HepG2 (cell line): ENCODE data around the gene PLEKHN1. TPM values are rescaled to one million over a fixed set of nuclear protein-coding genes. Genes with fewer than 3 reads are reported as not detected.

Experiments used
- ATAC-seq: fragments of 200-7000 bp; cut with Tn5 transposase; 3 replicates; pipeline ENCODE4 v1.9.1; 2020; ENCODE audit warnings: mild to moderate bottlenecking, moderate library complexity
- BruUV-seq: library from RNA; stranded (reverse); fragments of 400-500 nt; replicated peaks from 2 replicates; lab custom pipeline; 2021; lab: Mats Ljungman, UMichigan
- CTCF ChIA-PET: fragments of 300-600 bp; formaldehyde crosslinking; extraction: SDS; loops from one replicate; lab custom pipeline; 2021; ENCODE audit warnings: low total read pairs, inconsistent platforms, low intra/inter-chr PET ratio; lab: Yijun Ruan, JAX
- POLR2A ChIA-PET: fragments of 350-600 bp; sonication (Branson Sonifier 250); formaldehyde crosslinking; loops from one replicate; lab custom pipeline; 2020; ENCODE audit warnings: antibody characterized with exemption, inconsistent platforms; lab: Yijun Ruan, JAX
- DNase-seq: peaks from one replicate; pipeline ENCODE4 v3.0.0-alpha.2; 2015; ENCODE audit warnings: low spot score
- FAIRE-seq: peaks from 3 replicates; lab custom pipeline; 2011; peaks lifted over from hg19 to GRCh38; lab: Jason Lieb, UNC
- H2AFZ ChIP-seq: one replicate; pipeline ENCODE4 v1.6.1; 2011; ENCODE audit warnings: low read length, inconsistent platforms
- H3K27ac ChIP-seq: fragments of 300-600 bp; 3 replicates; pipeline ENCODE4 v1.8.0; 2011; ENCODE audit warnings: mixed run types, mild to moderate bottlenecking, mixed read lengths, low read length, inconsistent platforms; ENCODE audit not compliant: insufficient read depth; ENCODE audit errors: extremely low read length
- H3K27me3 ChIP-seq, 2 experiments: fragments of 200-600 bp in 1 of 2; 2 replicates in 1 of 2; 3 replicates in 1 of 2; pipeline versions ENCODE4 v1.6.0 to v1.8.0; 2011; ENCODE audit warnings: low read length in 2 of 2, mild to moderate bottlenecking in 2 of 2, moderate library complexity in 2 of 2, inconsistent platforms in 1 of 2; ENCODE audit not compliant: insufficient read depth in 2 of 2, control insufficient read depth in 1 of 2
- H3K36me3 ChIP-seq, 2 experiments: fragments of 200-600 bp in 1 of 2; replicated peaks in 1 of 2; 2 replicates in 1 of 2; 3 replicates in 1 of 2; pipeline versions ENCODE4 v1.5.1 to v1.8.0; 2011; ENCODE audit warnings: low read length in 2 of 2, inconsistent platforms in 1 of 2; ENCODE audit not compliant: insufficient read depth in 2 of 2, control insufficient read depth in 1 of 2
- H3K4me1 ChIP-seq: 2 replicates; pipeline ENCODE4 v1.5.1; 2012; ENCODE audit warnings: low read length, inconsistent platforms; ENCODE audit not compliant: insufficient read depth
- H3K4me2 ChIP-seq: 2 replicates; pipeline ENCODE4 v1.6.0; 2011; ENCODE audit warnings: low read depth, low read length, inconsistent platforms
- H3K4me3 ChIP-seq, 3 experiments: fragments of 200-600 bp in 1 of 3; sonication (generic), shearing (Covaris generic) in 1 of 3; replicated peaks in 1 of 3; 2 replicates each; pipeline ENCODE4 v1.5.1; 2011 to 2016; ENCODE audit warnings: low read length in 3 of 3, inconsistent platforms in 2 of 3, low read depth in 2 of 3, mild to moderate bottlenecking in 2 of 3, control low read depth in 1 of 3, mixed read lengths in 1 of 3; ENCODE audit not compliant: insufficient read depth in 1 of 3
- H3K79me2 ChIP-seq: one replicate; pipeline ENCODE4 v1.6.1; 2011; ENCODE audit warnings: low read length, inconsistent platforms; ENCODE audit not compliant: insufficient read depth
- H3K9ac ChIP-seq: 2 replicates; pipeline ENCODE4 v1.6.0; 2011; ENCODE audit warnings: mild to moderate bottlenecking, low read depth, low read length, inconsistent platforms; ENCODE audit not compliant: insufficient read depth
- H3K9me3 ChIP-seq: 2 replicates; pipeline ENCODE4 v1.5.1; 2012; ENCODE audit warnings: mild to moderate bottlenecking, low read length
- H4K20me1 ChIP-seq: 2 replicates; pipeline ENCODE4 v1.6.0; 2011; ENCODE audit warnings: inconsistent platforms, mild to moderate bottlenecking, low read length, moderate library complexity; ENCODE audit not compliant: insufficient read depth
- CBFB ChIP-seq: sonication (generic); formaldehyde crosslinking; IDR thresholded peaks from 2 replicates; pipeline ENCODE4 v1.4.0; 2020; ENCODE audit warnings: missing genetic modification reagents
- FOSL2 ChIP-seq: sonication (generic); formaldehyde crosslinking; IDR thresholded peaks from 2 replicates; pipeline ENCODE4 v1.4.0; 2020; ENCODE audit warnings: missing genetic modification reagents
- FOXO1 ChIP-seq: sonication (generic); formaldehyde crosslinking; IDR thresholded peaks from 2 replicates; pipeline ENCODE4 v1.4.0; 2020; ENCODE audit warnings: missing genetic modification reagents
- GPN1 ChIP-seq: sonication (generic); formaldehyde crosslinking; IDR thresholded peaks from 2 replicates; pipeline ENCODE4 v1.5.1; 2020; ENCODE audit warnings: missing genetic modification reagents, borderline replicate concordance
- KDM5B ChIP-seq: sonication (generic); formaldehyde crosslinking; IDR thresholded peaks from 2 replicates; pipeline ENCODE4 v1.4.0; 2020; ENCODE audit warnings: missing genetic modification reagents, mild to moderate bottlenecking, borderline replicate concordance
- MED8 ChIP-seq: sonication (generic); formaldehyde crosslinking; IDR thresholded peaks from 2 replicates; pipeline ENCODE4 v1.8.1; 2023; ENCODE audit warnings: mild to moderate bottlenecking, missing genetic modification reagents; ENCODE audit not compliant: insufficient replicate concordance
- SP4 ChIP-seq: sonication (generic); formaldehyde crosslinking; IDR thresholded peaks from 2 replicates; pipeline ENCODE4 v1.8.1; 2023; ENCODE audit warnings: mild to moderate bottlenecking, missing genetic modification reagents
- ZBTB33 ChIP-seq: sonication (generic); formaldehyde crosslinking; IDR thresholded peaks from 2 replicates; pipeline ENCODE4 v1.4.0; 2020; ENCODE audit warnings: missing genetic modification reagents
- ZC3H4 ChIP-seq: sonication (generic); formaldehyde crosslinking; IDR thresholded peaks from 2 replicates; pipeline ENCODE4 v1.4.0; 2020; ENCODE audit warnings: missing genetic modification reagents, borderline replicate concordance
- ZNF282 ChIP-seq: fragments of 450-650 bp; IDR thresholded peaks from 2 replicates; pipeline ENCODE4 v1.6.1; 2018; ENCODE audit not compliant: partially characterized antibody
- ZNF331 ChIP-seq: sonication (generic); formaldehyde crosslinking; IDR thresholded peaks from 2 replicates; pipeline ENCODE4 v1.4.0; 2020; ENCODE audit warnings: missing genetic modification reagents
- ZNF652 ChIP-seq: IDR thresholded peaks from 2 replicates; pipeline ENCODE4 v1.6.1; 2016; ENCODE audit warnings: low read depth, borderline replicate concordance
- ZNF660 ChIP-seq: sonication (generic); formaldehyde crosslinking; IDR thresholded peaks from 2 replicates; pipeline ENCODE4 v1.5.1; 2020; ENCODE audit warnings: mild to moderate bottlenecking, low read depth, missing genetic modification reagents, borderline replicate concordance
- ZNF687 ChIP-seq: sonication (generic); formaldehyde crosslinking; IDR thresholded peaks from 2 replicates; pipeline ENCODE4 v1.5.1; 2020; ENCODE audit warnings: mild to moderate bottlenecking, missing genetic modification reagents, moderate library complexity
- ZNF709 ChIP-seq: sonication (generic); formaldehyde crosslinking; IDR thresholded peaks from 2 replicates; pipeline ENCODE4 v1.5.0; 2020; ENCODE audit warnings: mild to moderate bottlenecking, missing genetic modification reagents
- ZNF781 ChIP-seq: sonication (generic); formaldehyde crosslinking; IDR thresholded peaks from 2 replicates; pipeline ENCODE4 v1.5.1; 2020; ENCODE audit warnings: borderline replicate concordance, mild to moderate bottlenecking, missing genetic modification reagents; ENCODE audit errors: not compliant biosample characterization
- ZSCAN31 ChIP-seq: sonication (generic); formaldehyde crosslinking; IDR thresholded peaks from 2 replicates; pipeline ENCODE4 v1.5.0; 2020; ENCODE audit warnings: low read depth, mild to moderate bottlenecking, missing genetic modification reagents
- WGBS: methylation state at CpG from one replicate; pipeline ENCODE4 v1.1.6; 2017; ENCODE audit warnings: low lambda C conversion rate; 5-methylcytosine and 5-hydroxymethylcytosine counted together
- in situ Hi-C: cut with HindIII; loops from 2 replicates; pipeline ENCODE4 v1.10.0; 2017; ENCODE audit warnings: low pct_unique_long_range_greater_than_20kb; ENCODE audit not compliant: extremely low pct_ligation_motif_present
- intact Hi-C: fragments of 100-400 bp; cut with micrococcal nuclease; formaldehyde crosslinking; loops from one replicate; pipeline ENCODE4 v1.10.0; 2022; ENCODE audit not compliant: unreplicated experiment
- polyA plus RNA-seq, 8 experiments: library from polyadenylated mRNA; depleted of rRNA in 3 of 8; stranded (reverse) in 7 of 8; unstranded in 1 of 8; fragments of >200 nt; fragmentation: Illumina TruSeq in 4 of 8; extraction: Trizol in 4 of 8; gene quantifications; 2 replicates each; pipeline versions ENCODE4 v1.2.1 to v1.2.3, GENCODE V29; 2011 to 2016; ENCODE audit warnings: low read depth in 4 of 8, missing spikeins in 1 of 8, mixed read lengths in 1 of 8; ENCODE audit not compliant: insufficient read depth in 1 of 8
- total RNA-seq, 5 experiments: library from RNA; depleted of rRNA; stranded (reverse); fragments of >200 nt; fragmentation: Illumina TruSeq; extraction: Trizol; gene quantifications; 2 replicates each; pipeline ENCODE4 v1.2.3, GENCODE V29; 2016; ENCODE audit warnings: low read depth in 1 of 5

Gene PLEKHN1
- total and polyA plus RNA-seq, 2 of the 13 experiments (the other 11 are each of a cell fraction or from before 2014, with no cell fraction given): 0.42 to 0.58 TPM

GRCh38 chr1:1024771-1025699, 58.8 kb downstream of the PLEKHN1 start:
- peaks cover 31% of the 10 kb centered on the region; the same call in 1 of the 2 replicates for H4K20me1 ChIP-seq
- in situ Hi-C loops (loop anchor here (5.0 kb wide), 1 partner anchor 32 kb away; no protein-coding TSS in a partner anchor), intact Hi-C loops (no loop called here)
- 90% methylated on average over 25 of the region's 31 CpGs for WGBS
- ChIA-PET POLR2A (interaction anchor here (0.8 to 1.6 kb wide), 4 partner anchors 11 to 39 kb away, joined by 3 to 5 read pairs (median 3); no protein-coding TSS in a partner anchor), CTCF (no interaction called here)
- H3K27me3 ChIP-seq: no peaks in the 10 kb centered on the region
- BruUV-seq: no TSS peak
- H3K4me2 ChIP-seq: peak overlapping the region; percentile 27; the same call in 1 of the 2 replicates
- no peak overlapping the region for H3K27ac ChIP-seq
- H2AFZ ChIP-seq: no peak overlapping the region
- H3K4me3 ChIP-seq: no peak overlapping the region
- no peak overlapping the region for H3K9ac ChIP-seq
- ATAC-seq (no peak; the same call in 2 of the 3 replicates), FAIRE-seq (no peak), DNase-seq (peak; percentile 56)
- peaks cover 23% of the 10 kb centered on the region for H3K79me2 ChIP-seq
- peaks cover 4 to 20% of the 10 kb centered on the region in 2 experiments; a peak in 4 of 5 replicates for H3K36me3 ChIP-seq
- no peaks in the 10 kb centered on the region for H3K9me3 ChIP-seq
- peaks cover 50% of the 10 kb centered on the region for H3K4me1 ChIP-seq
- TF ChIP-seq ZNF660 (no peak), CBFB (CRISPR knock-in tag) (no peak), ZC3H4 (CRISPR knock-in tag) (no peak), FOXO1 (CRISPR knock-in tag) (no peak), SP4 (CRISPR knock-in tag) (no peak), ZNF709 (no peak), GPN1 (no peak), ZNF331 (CRISPR knock-in tag) (no peak), KDM5B (CRISPR knock-in tag) (no peak), ZNF652 (no peak), ZNF282 (no peak), ZNF687 (CRISPR knock-in tag) (peak; percentile 44), MED8 (CRISPR knock-in tag) (no peak), ZSCAN31 (no peak), ZNF781 (CRISPR knock-in tag) (no peak), ZBTB33 (peak; percentile 85), FOSL2 (CRISPR knock-in tag) (peak; percentile 78)
